ENCODE results near the gene CBLN2.

GRCh38 chr18:72539901-72540300 lies 4.2 kb downstream of the CBLN2 start:
- TF ChIP-seq CTCF (conservative IDR thresholded peaks at IDR 0.05 in 1 of 2, IDR thresholded peaks at IDR 0.05 in 1 of 2; ENCODE audit: low read depth in 1 of 2, low read length in 2 of 2), result no peak
- TF ChIP-seq EZH2 (IDR thresholded peaks at IDR 0.05; ENCODE audit: low read length, missing control alignments), result no peak
